HTR-8/SVneo (cell line): Measurements from ENCODE around the gene ERN1.
"Not testable (repeated sequence)": the region's sequence is repeated elsewhere in the genome, so short reads cannot be mapped to it uniquely, and the experiment has no call there.

Source experiments
- DNase-seq: peaks from one replicate; pipeline ENCODE4 v3.0.0; 2011; ENCODE audit warnings: low spot score, mixed read lengths; ENCODE audit not compliant: insufficient read length
- FAIRE-seq: peaks from 2 replicates; lab custom pipeline; 2011; peaks lifted over from hg19 to GRCh38; lab: Jason Lieb, UNC

ERN1 gene

DNA sequence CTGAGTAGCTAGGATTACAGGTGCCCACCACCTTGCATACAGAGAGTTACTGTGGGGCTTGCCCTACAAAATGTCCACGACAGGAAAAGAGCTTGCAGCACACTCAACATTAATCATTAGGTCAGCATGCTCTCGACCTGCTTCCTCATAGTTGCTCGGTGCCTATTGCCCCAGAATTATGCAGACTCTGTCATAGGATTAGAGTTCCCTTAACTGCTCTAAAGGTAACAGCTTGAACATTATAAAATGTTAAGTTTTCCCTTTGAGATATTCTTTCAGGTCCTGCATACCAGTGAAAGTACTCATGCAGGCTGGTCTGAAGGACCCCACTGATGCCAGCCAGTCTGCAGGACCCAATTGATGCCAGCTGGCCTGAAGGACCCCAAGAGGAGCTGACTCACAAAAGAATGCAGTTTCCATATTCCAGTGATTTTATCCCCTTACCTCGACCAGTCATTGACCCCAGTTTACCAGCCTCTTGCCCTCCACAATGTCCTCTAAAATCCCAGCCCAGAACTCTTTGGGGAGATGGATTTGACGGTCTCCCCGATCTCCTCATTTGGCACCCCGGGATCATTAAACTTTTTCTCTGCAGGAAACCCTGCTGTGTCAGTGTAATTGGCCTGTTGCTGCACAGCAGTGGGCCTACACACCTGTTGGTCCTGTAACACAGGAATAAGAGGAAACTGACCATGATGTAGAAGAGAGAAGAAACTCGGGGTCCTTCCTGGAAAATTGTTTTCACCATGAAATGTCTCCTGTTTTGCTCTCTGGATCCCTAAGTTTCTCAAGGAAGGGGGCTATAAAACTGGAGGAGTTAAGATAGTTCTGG lies 120.2 kb downstream of the ERN1 start:
- no peak for DNase-seq
- no peak for FAIRE-seq

DNA sequence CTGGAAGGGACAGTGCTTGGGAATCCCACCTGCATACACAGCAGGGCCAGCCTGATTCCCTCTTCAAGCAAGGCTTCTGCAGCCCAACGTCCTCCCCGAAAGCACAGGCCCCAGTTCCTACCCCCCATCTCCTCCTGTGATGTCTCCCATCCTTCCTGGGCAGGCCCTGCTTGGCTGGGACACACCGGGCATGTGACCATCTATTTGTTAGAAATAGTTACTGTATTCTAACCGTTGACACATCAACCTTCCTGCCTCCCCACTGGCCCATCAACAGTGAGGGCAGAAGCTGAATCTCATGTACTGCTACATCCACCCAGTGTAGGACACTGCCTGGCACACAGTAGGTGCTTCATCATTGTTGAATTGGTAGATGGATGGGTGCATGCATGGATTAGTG lies 121.1 kb downstream of the ERN1 start:
- DNase-seq = no peak
- FAIRE-seq = peak; percentile 58

DNA sequence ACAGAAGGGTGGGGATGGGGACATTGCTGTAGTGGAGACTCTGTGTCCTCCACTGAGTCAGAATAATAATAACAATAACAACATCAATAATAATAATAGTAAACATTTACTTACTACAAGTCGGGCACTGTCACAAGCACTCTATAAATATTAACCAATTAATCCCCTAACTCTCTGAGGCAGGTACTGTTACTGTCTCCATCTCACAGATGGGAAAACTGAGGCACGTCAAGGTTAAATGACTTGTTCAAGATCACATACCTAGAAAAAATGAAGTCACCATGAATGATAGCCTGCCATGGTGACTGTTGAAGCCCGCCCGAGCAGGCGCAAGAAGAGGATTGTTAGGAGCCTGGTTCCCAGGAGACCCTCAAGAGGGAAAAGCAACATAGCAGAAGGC lies 121.6 kb downstream of the ERN1 start:
- no peak for FAIRE-seq
- DNase-seq = no peak

DNA sequence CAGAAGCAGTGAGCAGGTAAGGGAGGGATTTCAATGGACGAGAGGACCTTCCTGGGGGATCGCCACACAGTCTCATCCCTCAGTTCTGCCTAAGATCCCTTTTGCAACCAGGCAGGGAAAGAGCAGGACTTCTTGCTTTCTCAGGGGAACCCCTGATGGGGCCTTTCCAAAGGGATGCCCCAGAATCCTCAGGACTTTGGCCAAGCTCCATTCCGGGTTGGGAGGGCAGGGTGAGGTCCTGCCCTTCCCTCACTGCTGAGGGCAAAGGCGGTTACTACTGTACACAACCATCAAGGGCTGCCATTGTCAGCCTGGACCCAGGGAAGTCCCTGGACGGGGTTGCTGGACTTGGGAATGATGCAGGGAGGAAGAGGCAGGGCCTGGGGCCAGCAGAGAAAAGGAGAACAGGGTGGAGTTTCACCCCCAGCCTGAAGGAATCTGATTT lies 122.1 kb downstream of the ERN1 start:
- FAIRE-seq = peak; percentile 69
- no peak for DNase-seq

GRCh38 chr17:64007089-64007837 lies 122.7 kb downstream of the ERN1 start:
- not testable (repeated sequence) for DNase-seq, FAIRE-seq

- DNase-seq (no peak), FAIRE-seq (peak; percentile 57)
Observed at GRCh38 chr17:64006361-64007088, 123.4 kb downstream of the ERN1 start.

DNA sequence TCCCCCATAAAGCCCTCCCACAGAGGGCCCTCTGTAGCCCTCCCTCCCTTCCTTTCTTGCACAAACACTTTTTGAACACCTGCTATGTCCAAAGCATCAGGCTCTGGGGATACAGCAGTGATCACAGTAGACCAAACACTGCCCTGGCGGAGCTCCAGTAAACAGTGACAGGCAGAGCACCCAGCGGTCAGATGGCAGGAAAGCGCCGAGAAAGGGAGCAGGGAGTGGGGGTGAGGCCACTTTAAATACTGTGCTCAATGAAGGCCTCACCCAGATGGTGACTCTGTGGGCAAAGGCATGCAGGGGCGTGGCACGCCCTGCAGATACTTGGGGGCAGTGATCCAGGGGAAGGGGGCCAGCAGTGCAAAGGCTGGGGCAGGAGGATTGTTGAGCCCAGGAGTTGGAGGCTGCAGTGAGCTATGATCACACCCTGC lies 124.2 kb downstream of the ERN1 start:
- DNase-seq (peak; percentile 53), FAIRE-seq (no peak)

- DNase-seq = no peak
- FAIRE-seq = no peak
Observed at GRCh38 chr17:64004903-64005733, 124.8 kb downstream of the ERN1 start.

GRCh38 chr17:64004218-64004770 lies 125.7 kb downstream of the ERN1 start:
- no peak for FAIRE-seq
- no peak for DNase-seq

DNA sequence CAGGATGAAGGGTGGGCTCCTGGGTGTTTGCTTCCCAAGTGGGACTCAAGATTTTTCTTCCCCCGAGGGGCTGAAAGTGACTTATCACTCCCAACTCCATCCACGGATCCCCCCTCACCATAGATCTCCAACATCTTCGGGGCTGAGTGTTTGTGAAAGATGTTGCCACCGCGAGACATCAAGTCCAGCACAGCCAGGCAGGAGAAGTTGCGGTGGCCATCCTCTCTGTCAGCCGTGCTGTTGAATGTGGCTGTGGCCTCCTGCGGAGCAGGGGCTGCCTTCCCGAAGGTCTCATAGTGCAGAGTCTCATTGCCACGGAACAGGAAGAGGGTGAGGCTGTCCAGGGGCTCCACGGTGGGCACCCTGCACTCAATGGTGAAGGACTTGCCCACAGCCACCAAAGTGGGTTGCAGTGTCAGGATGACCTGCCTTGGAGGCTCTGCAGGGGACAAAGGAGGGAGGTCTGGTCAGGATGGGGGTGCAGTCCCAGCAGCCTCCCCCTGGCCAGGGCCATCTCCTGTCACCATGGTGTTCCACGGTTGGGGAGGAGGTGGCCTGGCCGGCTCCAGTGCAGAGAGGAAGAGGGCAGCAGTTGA lies 126.3 kb downstream of the ERN1 start:
- DNase-seq (no peak), FAIRE-seq (peak; percentile 79)

DNA sequence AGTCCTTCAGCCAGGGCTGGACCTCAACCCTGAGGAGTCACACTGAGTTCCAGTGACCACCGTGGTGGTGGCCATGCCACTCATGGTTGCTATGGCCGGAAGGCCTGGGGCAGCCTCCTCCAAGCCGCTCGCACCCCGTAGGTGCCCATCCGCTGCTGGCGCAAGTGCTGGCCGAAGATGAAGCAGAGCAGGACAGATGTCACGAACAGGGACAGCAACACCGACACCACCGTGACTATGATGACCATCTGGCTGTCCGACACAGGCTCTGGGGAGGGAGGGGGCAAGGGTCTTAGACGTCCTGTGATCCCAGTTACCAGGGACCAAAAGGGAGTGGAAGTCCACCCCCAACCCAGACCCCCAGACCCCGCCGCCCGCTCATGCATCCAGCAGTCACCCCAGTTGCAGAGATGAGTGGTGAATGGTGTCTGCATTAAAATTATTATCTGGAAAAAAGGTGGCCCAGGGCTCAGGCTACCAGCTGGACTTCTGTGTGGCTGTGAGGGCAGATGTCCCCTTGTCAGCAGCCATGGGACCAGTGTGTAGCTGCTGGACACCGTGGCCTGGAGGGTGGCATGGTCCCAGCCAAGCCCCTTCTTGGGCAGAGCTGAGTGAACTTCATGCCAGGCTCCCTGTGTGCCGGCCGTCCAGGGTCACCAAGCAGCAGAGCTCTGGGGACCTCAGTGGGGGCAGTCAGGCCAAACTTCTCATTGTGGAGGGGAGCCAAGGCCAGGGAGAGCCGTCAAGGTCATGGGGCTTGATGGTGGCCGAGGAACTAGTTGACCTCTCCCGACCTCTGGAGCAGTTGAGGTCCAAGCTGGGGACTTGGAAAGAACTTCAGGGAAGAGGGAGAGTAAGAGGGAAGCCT lies 127.1 kb downstream of the ERN1 start:
- FAIRE-seq = peak; percentile 33
- DNase-seq = no peak

GRCh38 chr17:64001763-64002529 lies 128.0 kb downstream of the ERN1 start:
- no peak for DNase-seq
- FAIRE-seq = no peak

DNA sequence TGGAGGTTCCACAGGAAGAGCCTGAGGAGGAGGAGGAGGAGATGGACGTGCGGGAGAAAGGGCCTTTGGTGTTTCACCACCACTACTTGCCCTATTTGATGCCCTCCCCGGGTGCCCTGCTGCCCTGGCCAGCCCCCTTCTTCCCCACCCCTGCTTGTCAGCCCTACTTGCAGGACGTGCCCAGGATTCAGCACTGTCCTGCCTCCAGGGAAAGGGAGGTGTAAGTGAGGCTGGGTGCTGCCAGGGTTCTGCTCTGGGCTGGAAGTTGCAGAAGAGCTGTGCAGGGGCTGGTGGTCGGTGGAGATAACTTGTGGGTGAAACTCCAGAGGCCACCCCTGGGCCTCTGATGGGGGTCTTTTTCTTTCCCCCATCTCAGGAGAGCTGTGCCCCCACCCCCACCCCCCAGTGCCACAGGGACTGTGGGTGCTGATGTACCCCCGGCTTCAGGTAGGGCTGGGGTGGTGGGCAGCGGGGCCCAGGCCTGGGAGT lies 128.8 kb downstream of the ERN1 start:
- no peak for DNase-seq
- FAIRE-seq = no peak

GRCh38 chr17:63999680-64000531 lies 130.0 kb downstream of the ERN1 start:
- peak; percentile 98 for FAIRE-seq
- no peak for DNase-seq

GRCh38 chr17:63998721-63999679 lies 130.9 kb downstream of the ERN1 start:
- DNase-seq (no peak), FAIRE-seq (no peak)
